Tibial artery (tissue), 4 donors: ENCODE measurements around the gene KIF1A.

Experiments
- DNase-seq, 2 donors: peaks; one replicate each; pipeline ENCODE4 v3.0.0-alpha.2; 2019
- H3K27ac ChIP-seq, 2 donors: fragments of 200-600 bp; sonication (generic) in 1 of 2; 1 replicate in 1 of 2; 2 replicates in 1 of 2; pipeline ENCODE4 v1.5.1; 2018 to 2019; ENCODE audit warnings: mild to moderate bottlenecking in 1 of 2
- H3K27me3 ChIP-seq, 2 donors: fragments of 200-600 bp; sonication (generic) in 1 of 2; one replicate each; pipeline versions ENCODE4 v1.5.1 to v1.6.0; 2016 to 2019
- H3K36me3 ChIP-seq, 3 donors: fragments of 200-600 bp; sonication (generic) in 2 of 3; one replicate each; pipeline ENCODE4 v1.5.1; 2016 to 2019; ENCODE audit warnings: mild to moderate bottlenecking in 2 of 3
- H3K4me1 ChIP-seq, 4 donors: fragments of 200-600 bp; sonication (generic) in 2 of 4; 1 replicate in 3 of 4; 2 replicates in 1 of 4; pipeline ENCODE4 v1.5.1; 2016 to 2019
- H3K4me3 ChIP-seq, 2 donors: fragments of 200-600 bp; sonication (generic) in 1 of 2; 1 replicate in 1 of 2; 2 replicates in 1 of 2; pipeline ENCODE4 v1.5.1; 2018 to 2019; ENCODE audit warnings: mild to moderate bottlenecking in 2 of 2
- H3K9me3 ChIP-seq, 3 donors: fragments of 200-600 bp; sonication (generic) in 1 of 3; one replicate each; pipeline ENCODE4 v1.5.1; 2016 to 2019
- CTCF ChIP-seq, 2 experiments: fragments of 200-600 bp in 1 of 2; fragments of 450-650 bp in 1 of 2; IDR thresholded peaks; one replicate each; pipeline ENCODE4 v1.5.1; 2017 to 2019; ENCODE audit warnings: antibody characterized with exemption in 2 of 2, mild to moderate bottlenecking in 1 of 2, moderate library complexity in 1 of 2
- intact Hi-C: fragments of 100-400 bp; cut with DNase I; formaldehyde crosslinking; loops from one replicate; pipeline ENCODE4 v1.15.0; 2023; ENCODE audit warnings: low total_unique reads

Gene KIF1A

DNA sequence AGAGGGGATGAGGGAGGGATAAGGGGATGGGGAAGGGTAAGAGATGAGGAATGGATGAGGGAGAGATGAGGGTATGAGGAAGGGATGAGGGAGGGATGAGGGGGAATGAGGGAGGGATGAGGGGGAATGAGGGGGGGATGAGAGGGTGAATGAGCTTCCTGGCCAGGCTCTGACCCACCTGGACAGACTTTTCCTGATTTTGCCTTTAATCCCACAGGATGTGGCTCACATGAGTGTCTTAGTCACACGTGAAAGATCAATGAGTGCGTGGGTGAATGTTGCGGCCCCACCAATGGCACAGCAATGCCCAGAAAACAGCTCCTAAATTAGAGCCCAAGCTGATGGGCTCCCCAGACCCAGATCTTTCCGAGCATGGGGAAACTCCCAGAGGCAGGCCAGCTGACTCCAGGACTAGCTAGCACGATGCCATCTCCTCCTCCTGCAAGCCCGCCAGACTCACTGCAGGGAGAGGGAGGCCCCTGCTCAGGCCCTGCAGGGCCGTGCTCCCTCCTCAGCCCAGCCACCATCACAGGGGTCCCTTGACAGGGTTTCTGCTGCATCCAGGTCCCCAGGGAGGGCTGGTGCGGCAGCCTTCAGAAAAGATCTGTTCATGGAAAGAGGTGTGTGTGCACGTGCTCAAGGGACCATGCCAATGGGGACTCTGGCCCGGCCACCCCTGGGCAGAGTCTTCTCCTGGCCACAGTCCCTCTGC lies 87.0 kb downstream of the KIF1A start:
- no peak for DNase-seq
- Histone ChIP-seq H3K36me3 (no peaks in the 10 kb centered on the region), H3K4me3 (no peak overlapping the region), H3K27me3 (peaks cover 0 to 62% of the 10 kb centered on the region in 2 donors), H3K27ac (no peak overlapping the region), H3K4me1 (no peaks in the 10 kb centered on the region), H3K9me3 (no peaks in the 10 kb centered on the region)
- intact Hi-C loops, result no loop called here
- TF ChIP-seq CTCF (IDR thresholded peaks at IDR 0.05), result no peak

- intact Hi-C loops, result no loop called here
- no peak overlapping the region for H3K27ac ChIP-seq
- DNase-seq, result no peak
- H3K4me1 ChIP-seq, result no peaks in the 10 kb centered on the region
- no peak overlapping the region for H3K4me3 ChIP-seq
- TF ChIP-seq CTCF (IDR thresholded peaks at IDR 0.05), result no peak
- H3K36me3 ChIP-seq, result no peaks in the 10 kb centered on the region
- peaks cover 0 to 64% of the 10 kb centered on the region in 2 donors for H3K27me3 ChIP-seq
- H3K9me3 ChIP-seq, result no peaks in the 10 kb centered on the region
Observed at GRCh38 chr2:240732184-240732583, 87.8 kb downstream of the KIF1A start.

- TF ChIP-seq CTCF (IDR thresholded peaks at IDR 0.05), result no peak
- no peak overlapping the region for H3K27ac ChIP-seq
- DNase-seq, result no peak
- intact Hi-C loops, result no loop called here
- peaks cover 0 to 54% of the 10 kb centered on the region in 2 donors for H3K27me3 ChIP-seq
- no peak overlapping the region for H3K4me3 ChIP-seq
- H3K9me3 ChIP-seq, result no peaks in the 10 kb centered on the region
- no peaks in the 10 kb centered on the region for H3K36me3 ChIP-seq
- H3K4me1 ChIP-seq, result no peaks in the 10 kb centered on the region
Observed at GRCh38 chr2:240731178-240731545, 88.9 kb downstream of the KIF1A start.

- no peak overlapping the region for H3K27ac ChIP-seq
- H3K36me3 ChIP-seq, result no peaks in the 10 kb centered on the region
- no peaks in the 10 kb centered on the region for H3K9me3 ChIP-seq
- H3K27me3 ChIP-seq, result peaks cover 0 to 48% of the 10 kb centered on the region in 2 donors
- H3K4me1 ChIP-seq, result no peaks in the 10 kb centered on the region
- intact Hi-C loops, result no loop called here
- no peak for TF ChIP-seq CTCF (IDR thresholded peaks at IDR 0.05)
- no peak for DNase-seq
- H3K4me3 ChIP-seq, result no peak overlapping the region
Observed at GRCh38 chr2:240730501-240731177, 89.4 kb downstream of the KIF1A start.

GRCh38 chr2:240728827-240729226 lies 91.2 kb downstream of the KIF1A start:
- H3K4me3 ChIP-seq, result no peak overlapping the region
- no peak for TF ChIP-seq CTCF (IDR thresholded peaks at IDR 0.05)
- intact Hi-C loops, result no loop called here
- no peaks in the 10 kb centered on the region for H3K4me1 ChIP-seq
- no peaks in the 10 kb centered on the region for H3K9me3 ChIP-seq
- no peak overlapping the region for H3K27ac ChIP-seq
- H3K27me3 ChIP-seq, result peaks cover 0 to 49% of the 10 kb centered on the region in 2 donors
- no peaks in the 10 kb centered on the region for H3K36me3 ChIP-seq
- no peak for DNase-seq
